Body of pancreas (tissue), 4 donors: ENCODE data around the gene ADCY2. TPM values are rescaled to one million over a fixed set of nuclear protein-coding genes. Genes with fewer than 3 reads are reported as not detected.

Source experiments
- ATAC-seq: fragments of 150-250 bp; one replicate; pipeline ENCODE4 v1.9.1; 2016
- DNase-seq, 4 donors: peaks; one replicate each; pipeline ENCODE4 v3.0.0-alpha.2; 2019
- H3K27ac ChIP-seq, 4 donors: fragments of 200-600 bp; sonication (generic); 1 replicate in 3 of 4; 2 replicates in 1 of 4; pipeline versions ENCODE4 v1.5.1 to v1.6.1; 2016 to 2019; ENCODE audit warnings: mild to moderate bottlenecking in 1 of 4, mixed read lengths in 1 of 4, moderate library complexity in 1 of 4
- H3K27me3 ChIP-seq, 2 donors: fragments of 200-600 bp; sonication (generic); one replicate each; pipeline ENCODE4 v1.6.0; 2016; ENCODE audit warnings: mild to moderate bottlenecking in 1 of 2
- H3K36me3 ChIP-seq, 2 donors: fragments of 200-600 bp; sonication (generic); replicated peaks in 1 of 2; 2 replicates each; pipeline ENCODE4 v1.5.1; 2016; ENCODE audit warnings: low read depth in 2 of 2; ENCODE audit not compliant: insufficient read depth in 1 of 2
- H3K4me1 ChIP-seq: fragments of 200-600 bp; sonication (generic); one replicate; pipeline ENCODE4 v1.6.0; 2016
- H3K4me3 ChIP-seq, 2 donors: fragments of 200-600 bp; sonication (generic); 1 replicate in 1 of 2; 2 replicates in 1 of 2; pipeline ENCODE4 v1.5.1; 2016 to 2019
- H3K9me3 ChIP-seq, 3 donors: fragments of 200-600 bp; sonication (generic); 1 replicate in 2 of 3; 2 replicates in 1 of 3; pipeline ENCODE4 v1.5.1; 2016
- CTCF ChIP-seq, 7 experiments: fragments of 450-650 bp in 4 of 7; fragments of 200-600 bp in 3 of 7; sonication (generic) in 3 of 7; IDR thresholded peaks; one replicate each; pipeline ENCODE4 v1.5.1; 2016 to 2019; ENCODE audit warnings: antibody characterized with exemption in 7 of 7
- POLR2A ChIP-seq, 3 donors: fragments of 450-650 bp; IDR thresholded peaks; one replicate each; pipeline ENCODE4 v1.6.1; 2016; ENCODE audit warnings: antibody characterized with exemption in 3 of 3, mild to moderate bottlenecking in 2 of 3
- WGBS, 2 donors: methylation state at CpG; one replicate each; pipeline ENCODE4 v1.1.5; 2017; 5-methylcytosine and 5-hydroxymethylcytosine counted together
- intact Hi-C: fragments of 100-400 bp; cut with DNase I; formaldehyde crosslinking; loops from one replicate; pipeline ENCODE4 v1.15.1; 2023
- total RNA-seq, 2 donors: library from RNA; depleted of rRNA; stranded (reverse); fragments of >200 nt; gene quantifications; one replicate each; pipeline ENCODE4 v1.1.0, GENCODE V29; 2016

The ADCY2 gene
- total RNA-seq, 2 donors from 2014 or later, result 0.52 to 4.6 TPM

DNA sequence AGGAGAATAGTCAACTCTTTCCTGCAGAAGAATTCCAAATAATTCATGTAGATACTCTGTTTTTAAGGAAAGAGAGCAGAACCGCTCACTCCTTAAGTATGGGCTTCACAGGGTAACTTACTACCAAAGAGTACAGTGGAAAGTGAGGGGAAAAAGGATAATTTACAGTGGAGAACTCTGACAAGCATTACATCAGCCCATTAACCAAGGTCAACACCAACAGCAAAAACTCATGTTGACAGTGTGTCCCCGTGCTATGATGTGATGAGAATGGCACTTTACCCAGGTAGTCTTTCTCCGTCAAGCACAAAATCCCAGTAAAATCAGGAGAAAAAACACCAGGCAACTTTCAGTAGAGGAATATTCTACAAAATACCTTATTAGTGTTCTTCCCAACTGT, 104.3 kb downstream of the ADCY2 start:
- Histone ChIP-seq H3K9me3 (no peaks in the 10 kb centered on the region), H3K27me3 (no peaks in the 10 kb centered on the region), H3K4me3 (no peak overlapping the region), H3K4me1 (no peaks in the 10 kb centered on the region), H3K27ac (no peak overlapping the region), H3K36me3 (no peaks in the 10 kb centered on the region)
- intact Hi-C loops, result no loop called here
- DNase-seq (no peak), ATAC-seq (no peak)
- TF ChIP-seq CTCF (IDR thresholded peaks at IDR 0.05), result no peak
- no peak for TF ChIP-seq POLR2A (IDR thresholded peaks at IDR 0.05)
- WGBS, 2 donors, result 60 to 74% methylated on average over 3 of the region's 3 CpGs

- WGBS, 2 donors, result 60 to 76% methylated on average over 2 of the region's 2 CpGs
- Histone ChIP-seq H3K27me3 (no peaks in the 10 kb centered on the region), H3K36me3 (no peaks in the 10 kb centered on the region), H3K4me3 (no peak overlapping the region), H3K9me3 (no peaks in the 10 kb centered on the region), H3K27ac (no peak overlapping the region), H3K4me1 (no peaks in the 10 kb centered on the region)
- intact Hi-C loops, result no loop called here
- ATAC-seq, result no peak
- TF ChIP-seq POLR2A (IDR thresholded peaks at IDR 0.05) (no peak), CTCF (IDR thresholded peaks at IDR 0.05) (no peak)
- no peak for DNase-seq
Measured at GRCh38 chr5:7501061-7501460, 105.1 kb downstream of the ADCY2 start.

DNA sequence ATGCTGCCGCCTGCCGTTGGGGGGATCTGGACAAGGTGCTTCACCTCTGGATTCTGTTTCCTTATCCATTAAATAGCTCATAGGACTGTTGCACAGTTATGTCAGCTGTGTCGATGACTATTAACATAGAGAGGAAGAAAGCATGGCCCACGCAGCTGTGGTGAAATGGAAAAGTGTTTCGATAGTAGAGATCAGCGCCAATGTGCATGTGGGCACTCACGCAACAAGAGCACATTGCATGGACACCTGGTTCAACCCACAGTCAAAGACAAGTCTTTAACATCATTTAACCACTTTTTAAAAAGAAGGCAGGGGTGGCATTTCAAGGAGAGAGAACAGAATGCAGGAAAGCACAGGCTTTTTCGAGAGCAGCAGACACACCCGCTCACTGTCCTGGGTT, 107.6 kb downstream of the ADCY2 start:
- no peaks in the 10 kb centered on the region for H3K9me3 ChIP-seq
- no peak overlapping the region for H3K4me3 ChIP-seq
- TF ChIP-seq POLR2A (IDR thresholded peaks at IDR 0.05) (no peak), CTCF (IDR thresholded peaks at IDR 0.05) (no peak)
- DNase-seq (no peak), ATAC-seq (no peak)
- no peaks in the 10 kb centered on the region for H3K4me1 ChIP-seq
- no peaks in the 10 kb centered on the region for H3K27me3 ChIP-seq
- 81 to 83% methylated on average over 9 of the region's 9 CpGs for WGBS, 2 donors
- intact Hi-C loops, result no loop called here
- H3K36me3 ChIP-seq, result no peaks in the 10 kb centered on the region
- no peak overlapping the region for H3K27ac ChIP-seq

DNA sequence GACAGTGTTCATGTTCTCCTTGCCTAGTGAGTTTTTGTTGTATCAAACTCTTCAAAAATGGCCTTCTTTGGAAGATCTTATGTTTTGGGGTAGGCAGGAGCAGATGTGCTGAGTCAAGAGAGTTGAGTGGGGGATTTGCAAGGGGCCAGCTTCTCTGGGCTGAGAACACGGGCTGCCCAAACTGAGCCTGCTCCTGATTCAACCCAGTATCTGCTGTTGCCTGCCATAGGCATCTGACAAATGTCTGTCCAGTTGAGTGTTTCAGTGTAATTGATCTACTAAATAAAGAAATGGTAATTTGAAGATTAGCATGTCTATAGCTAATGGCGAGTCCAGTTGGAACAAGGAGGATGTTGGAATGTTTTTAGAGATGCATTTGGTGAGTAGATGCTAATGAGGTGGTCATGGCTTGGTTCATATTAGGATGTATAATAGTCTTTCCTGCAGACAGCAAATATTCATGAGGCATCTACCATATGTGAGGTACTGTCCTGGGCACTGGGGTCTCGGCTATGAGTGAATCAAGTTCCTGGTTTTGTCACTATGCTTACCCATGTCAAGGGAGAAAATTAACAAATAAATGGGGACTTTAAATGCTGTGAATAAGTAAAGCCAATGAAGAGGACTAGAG, 119.5 kb downstream of the ADCY2 start:
- Histone ChIP-seq H3K36me3 (no peaks in the 10 kb centered on the region), H3K27me3 (no peaks in the 10 kb centered on the region), H3K9me3 (no peaks in the 10 kb centered on the region), H3K4me3 (no peak overlapping the region), H3K27ac (no peak overlapping the region), H3K4me1 (no peaks in the 10 kb centered on the region)
- ATAC-seq (no peak), DNase-seq (no peak)
- 49 to 62% methylated on average over 3 of the region's 3 CpGs for WGBS, 2 donors
- TF ChIP-seq POLR2A (IDR thresholded peaks at IDR 0.05), result no peak
- TF ChIP-seq CTCF (IDR thresholded peaks at IDR 0.05), result no peak
- intact Hi-C loops, result no loop called here

DNA sequence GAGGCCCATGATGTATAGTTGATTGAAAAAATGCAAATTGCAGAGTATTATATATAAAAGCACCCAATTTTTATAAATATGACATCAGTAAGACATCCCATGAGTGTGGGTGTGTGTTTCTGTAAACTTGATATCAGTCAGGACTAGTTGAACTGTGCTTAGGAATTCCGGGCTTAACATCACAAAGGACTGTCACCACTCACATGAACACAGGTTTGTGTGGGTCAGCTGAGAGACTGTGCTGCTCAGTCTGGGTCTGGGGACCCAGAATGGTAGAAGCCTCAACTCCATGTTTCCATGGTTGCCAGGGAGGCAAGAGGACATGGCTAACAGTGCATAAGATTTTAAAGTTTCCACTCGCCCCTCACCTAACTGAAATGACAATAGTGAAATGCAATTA, 120.3 kb downstream of the ADCY2 start:
- DNase-seq, result no peak
- H3K27ac ChIP-seq, result no peak overlapping the region
- 36 to 49% methylated on average over 2 of the region's 2 CpGs for WGBS, 2 donors
- H3K27me3 ChIP-seq, result no peaks in the 10 kb centered on the region
- no peak overlapping the region for H3K4me3 ChIP-seq
- TF ChIP-seq CTCF (IDR thresholded peaks at IDR 0.05) (no peak), POLR2A (IDR thresholded peaks at IDR 0.05) (no peak)
- no peaks in the 10 kb centered on the region for H3K9me3 ChIP-seq
- intact Hi-C loops, result no loop called here
- ATAC-seq, result no peak
- no peaks in the 10 kb centered on the region for H3K4me1 ChIP-seq
- H3K36me3 ChIP-seq, result no peaks in the 10 kb centered on the region
